Kidney glomerular epithelial cell (primary cell): ENCODE data around the gene SLN.

ENCODE experiments used
- DNase-seq: peaks from one replicate; lab custom pipeline; 2025; lab: John Stamatoyannopoulos, UW

Gene SLN

GRCh38 chr11:107683807-107684206 is 28.0 kb downstream of the SLN start:
- no peak for DNase-seq

GRCh38 chr11:107683061-107683460 is 28.8 kb downstream of the SLN start:
- no peak for DNase-seq

- DNase-seq: no peak
Observed at GRCh38 chr11:107682572-107682971, 29.3 kb downstream of the SLN start.

- DNase-seq: no peak
Observed at GRCh38 chr11:107682171-107682570, 29.7 kb downstream of the SLN start.

- DNase-seq: no peak
Observed at GRCh38 chr11:107679255-107680024, 32.4 kb downstream of the SLN start.

GRCh38 chr11:107678632-107678971 is 33.3 kb downstream of the SLN start:
- DNase-seq: no peak

GRCh38 chr11:107677924-107678631 is 33.8 kb downstream of the SLN start:
- DNase-seq: no peak

- no peak for DNase-seq
Observed at GRCh38 chr11:107676336-107677057, 35.4 kb downstream of the SLN start.

- DNase-seq: no peak
Observed at GRCh38 chr11:107675902-107676301, 36.0 kb downstream of the SLN start.

GRCh38 chr11:107669893-107670601 is 41.8 kb downstream of the SLN start:
- no peak for DNase-seq

- no peak for DNase-seq
Observed at GRCh38 chr11:107669191-107669740, 42.6 kb downstream of the SLN start.

- DNase-seq: no peak
Observed at GRCh38 chr11:107666911-107667613, 44.8 kb downstream of the SLN start.

GRCh38 chr11:107665018-107665417 is 46.8 kb downstream of the SLN start:
- DNase-seq: no peak

GRCh38 chr11:107661656-107662055 is 50.2 kb downstream of the SLN start:
- no peak for DNase-seq

GRCh38 chr11:107660066-107660465 is 51.8 kb downstream of the SLN start:
- DNase-seq: no peak

- no peak for DNase-seq
Observed at GRCh38 chr11:107659310-107659709, 52.5 kb downstream of the SLN start.
